PC-9 (cell line): ENCODE results near the gene EPHB2.

Source experiments
- CTCF ChIP-seq: fragments of 200-600 bp; sonication (generic); conservative IDR thresholded peaks from 2 replicates; pipeline ENCODE4 v1.6.1; 2017; ENCODE audit warnings: mixed run types, antibody characterized with exemption, mild to moderate bottlenecking, moderate library complexity
- EZH2 ChIP-seq: fragments of 200-600 bp; sonication (generic); IDR thresholded peaks from 2 replicates; pipeline ENCODE4 v1.8.0; 2017; ENCODE audit warnings: antibody characterized with exemption, low read depth

- TF ChIP-seq CTCF, result no peak
- TF ChIP-seq EZH2, result no peak
Observed at GRCh38 chr1:22670352-22670975, 40.2 kb upstream of the EPHB2 start.
